HG03060 (cell line): Measurements from ENCODE around the gene NGF.
"Not testable (repeated sequence)": the region's sequence is repeated elsewhere in the genome, so short reads cannot be mapped to it uniquely, and the experiment has no call there.

ENCODE experiments used
- ATAC-seq: cut with Tn5 transposase; IDR thresholded peaks from one replicate; pipeline ENCODE4 v1.9.1; 2021; ENCODE audit warnings: low read depth, moderate number of reproducible peaks; ENCODE audit not compliant: unreplicated experiment

NGF gene

DNA sequence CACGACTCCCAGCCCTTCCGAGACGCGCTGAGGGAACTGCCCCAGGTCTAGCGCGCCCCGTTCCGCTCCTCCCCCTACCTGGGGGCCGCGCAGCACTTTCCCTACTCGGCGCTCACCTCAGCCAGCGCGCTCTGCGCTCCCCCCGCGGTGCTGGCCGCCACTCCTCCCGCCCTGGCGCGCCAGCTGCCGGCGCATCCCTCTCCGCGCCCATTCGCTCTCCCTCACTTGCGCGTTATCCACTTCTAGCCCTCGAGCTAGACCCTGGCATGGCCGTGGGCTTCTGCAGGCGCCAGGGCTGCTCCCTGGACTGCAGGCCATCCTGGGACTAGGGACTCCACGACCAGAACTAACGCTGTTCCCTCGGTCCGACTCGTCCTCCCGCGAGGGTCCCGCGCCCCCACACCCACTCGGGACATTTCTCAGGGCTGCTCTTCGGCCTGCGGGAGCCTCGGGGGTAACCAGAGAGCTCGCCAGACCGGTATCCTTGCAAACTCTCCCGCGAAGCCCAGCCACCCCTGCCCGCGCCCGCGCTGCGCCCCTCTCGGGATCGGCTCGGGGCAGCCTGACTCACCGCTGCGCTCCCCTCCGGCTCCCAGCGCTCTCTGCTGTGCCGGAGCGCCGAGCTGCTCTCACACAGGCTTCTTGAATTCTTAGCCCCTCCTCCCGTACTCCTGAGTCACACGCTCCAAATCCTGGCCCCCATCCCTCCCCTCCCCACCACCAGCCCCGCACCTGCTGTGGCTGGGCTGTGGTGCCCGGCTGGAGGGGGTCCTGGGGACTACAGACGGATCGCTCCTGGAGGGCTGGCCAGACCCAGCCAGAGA, at the start of gene NGF:
Gene NGF (minus strand): TSS at position 617 of the 824 bp plus-strand sequence. CDS start 51,454 bp downstream, outside the sequence.
- ATAC-seq: no peak

DNA sequence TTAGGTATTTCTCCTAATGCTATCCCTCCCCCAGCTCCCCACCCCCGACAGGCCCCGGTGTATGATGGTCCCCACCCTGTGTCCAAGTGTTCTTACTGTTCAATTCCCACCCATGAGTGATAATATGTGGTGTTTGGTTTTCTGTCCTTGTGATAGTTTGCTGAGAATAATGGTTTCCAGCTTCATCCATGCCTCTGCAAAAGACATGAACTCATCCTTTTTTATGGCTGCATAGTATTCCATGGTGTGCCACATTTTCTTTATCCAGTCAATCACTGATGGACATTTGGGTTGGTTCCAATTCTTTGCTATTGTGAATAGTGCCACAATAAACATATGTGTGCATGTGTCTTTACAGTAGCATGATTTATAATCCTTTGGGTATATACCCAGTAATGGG, 45.4 kb upstream of the NGF start:
- ATAC-seq: not testable (repeated sequence)

DNA sequence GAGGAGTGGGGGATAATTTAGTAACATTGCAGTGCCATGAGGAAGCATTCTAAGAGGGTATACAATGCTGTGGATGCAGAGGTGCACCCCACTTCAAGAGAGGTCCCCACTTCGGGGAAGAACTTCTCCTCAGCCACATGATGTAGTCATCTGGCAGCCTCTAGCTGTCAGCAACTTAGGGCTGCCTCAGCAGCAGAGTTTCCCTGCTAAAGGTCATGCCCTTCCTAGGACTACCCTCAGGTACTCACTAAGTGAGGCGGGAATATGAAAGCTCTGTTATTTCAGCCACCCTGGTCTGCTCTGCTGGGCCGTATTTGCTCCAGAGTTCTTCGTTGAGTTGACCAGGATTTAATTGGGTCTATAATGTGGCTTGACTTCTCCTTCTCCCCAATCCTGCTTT, 41.9 kb upstream of the NGF start:
- no peak for ATAC-seq

DNA sequence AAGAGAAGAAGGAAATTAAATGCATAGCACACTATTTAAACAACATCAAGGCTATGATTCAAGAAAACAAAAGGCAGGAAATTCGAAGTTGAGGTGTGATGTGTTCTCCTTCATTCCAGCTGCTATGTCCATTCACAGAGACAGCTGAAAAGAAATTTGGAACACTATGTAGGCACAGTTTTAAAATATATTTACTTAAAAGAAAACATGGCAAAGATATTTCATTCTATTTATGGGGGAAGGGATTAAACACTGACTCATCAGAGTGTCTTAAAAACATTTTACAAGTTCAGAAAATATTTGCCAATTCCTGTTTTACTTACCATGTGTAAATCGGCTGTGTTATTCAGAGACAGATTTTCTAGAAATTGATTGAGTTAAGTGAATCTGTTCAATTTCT, 39.4 kb upstream of the NGF start:
- ATAC-seq: no peak

DNA sequence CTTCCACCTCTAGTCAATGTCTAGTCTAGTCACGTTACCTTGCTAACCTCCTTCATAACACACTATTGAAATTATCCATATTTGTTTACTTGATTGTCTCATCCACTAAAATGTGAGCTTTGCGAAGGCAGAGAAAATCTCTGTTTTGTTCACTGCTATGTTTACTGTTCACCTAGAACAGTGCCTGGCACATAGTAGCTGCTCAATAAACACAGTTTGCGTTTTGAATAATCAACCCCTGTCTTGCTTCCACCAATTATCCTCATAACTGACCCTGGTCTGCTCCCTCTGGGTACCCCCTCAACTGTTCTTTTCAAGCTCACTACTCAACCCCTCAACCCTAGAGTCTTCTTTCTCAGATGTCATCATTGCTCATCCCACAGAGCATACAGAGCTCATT, 36.5 kb upstream of the NGF start:
- no peak for ATAC-seq

DNA sequence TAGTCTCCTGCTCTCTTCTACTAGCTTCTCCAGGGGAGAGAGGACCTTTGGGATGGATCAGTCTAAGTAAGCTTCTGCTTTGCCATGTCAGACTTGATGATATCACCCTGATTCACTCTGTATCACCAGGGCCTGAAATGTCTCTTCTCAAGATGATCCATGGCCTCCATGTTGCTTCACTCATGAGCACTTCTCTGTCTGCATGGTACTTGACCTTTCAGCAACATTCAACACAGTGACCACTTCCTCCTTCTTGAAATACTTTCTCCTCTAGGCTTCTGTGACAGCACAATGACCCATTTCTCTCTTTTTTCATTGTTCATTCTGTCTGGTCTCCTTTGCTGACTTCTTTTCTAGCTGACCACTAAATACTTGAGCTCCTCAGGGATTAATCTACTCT, 35.3 kb upstream of the NGF start:
- ATAC-seq: no peak

DNA sequence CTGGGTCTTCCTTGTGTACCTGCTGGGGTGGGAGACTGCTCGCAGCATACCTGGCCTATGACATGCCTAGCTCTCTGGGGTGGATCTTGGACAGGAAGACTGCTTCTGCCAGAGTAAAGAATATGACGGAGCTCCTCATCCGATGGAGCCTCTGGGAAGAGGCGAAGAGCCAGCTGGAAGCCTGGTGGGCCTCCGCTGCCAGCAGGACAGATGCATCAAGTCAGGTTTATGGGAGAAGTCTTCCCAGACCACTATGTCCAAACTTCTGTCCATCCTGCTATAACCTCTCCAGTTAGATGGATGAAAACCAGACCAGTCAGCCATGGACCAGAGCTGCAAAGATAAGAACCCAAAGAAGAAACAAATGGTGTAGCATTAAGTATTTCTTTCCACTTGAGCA, 27.7 kb upstream of the NGF start:
- ATAC-seq: no peak

DNA sequence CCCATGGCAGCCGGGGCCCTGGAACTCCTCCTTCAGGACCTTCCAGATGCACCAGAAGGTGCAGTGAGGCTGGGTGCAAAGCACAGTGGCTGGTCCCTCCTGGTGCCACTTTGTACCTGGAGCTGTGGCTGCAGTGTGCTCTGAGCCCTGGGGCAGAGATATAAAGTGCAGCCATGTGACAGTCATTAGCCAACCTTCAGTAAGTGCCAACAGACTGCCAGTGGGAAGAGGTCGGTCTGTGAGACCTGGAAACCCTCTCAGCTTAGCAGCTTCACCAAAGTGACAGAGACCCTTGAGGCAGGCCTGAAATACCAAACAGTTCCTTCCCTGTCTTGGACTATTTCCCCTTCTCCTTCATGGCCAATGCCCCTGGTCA, 26.7 kb upstream of the NGF start:
- ATAC-seq: no peak

DNA sequence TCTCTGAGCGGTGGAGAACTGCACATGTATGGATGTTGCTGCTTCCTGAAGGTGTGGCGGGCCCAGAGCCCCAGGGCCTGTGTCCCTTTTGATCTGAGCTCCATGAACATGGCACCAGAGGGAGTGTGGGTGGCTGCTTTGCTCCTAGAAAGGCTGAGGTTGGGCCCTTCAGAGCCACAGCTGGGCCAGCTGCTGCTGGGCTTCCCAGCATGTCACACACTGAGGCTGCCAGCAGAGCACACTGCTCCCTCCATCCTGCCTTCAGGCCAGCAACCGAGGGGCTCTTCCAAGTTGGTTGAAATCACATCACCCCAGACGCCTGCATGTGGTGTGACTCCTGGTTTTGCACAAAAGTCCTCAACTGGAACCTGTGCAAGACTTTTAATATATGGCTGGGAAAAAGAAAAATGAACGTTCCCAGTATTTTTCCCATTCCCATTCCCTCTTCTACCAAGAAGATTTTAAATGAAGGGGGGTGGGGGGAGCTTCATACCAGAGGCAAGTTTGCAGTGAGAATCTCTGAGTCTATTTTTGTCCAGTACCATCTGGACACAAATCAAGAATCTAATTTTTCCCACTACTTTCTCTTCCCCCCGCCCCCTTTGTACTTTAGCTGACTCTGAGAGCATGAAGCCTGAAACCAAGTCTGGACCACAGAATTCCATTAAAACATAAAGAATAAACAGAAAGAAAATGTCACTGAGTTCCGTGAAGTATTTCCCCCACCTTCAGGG, 26.2 kb upstream of the NGF start:
- no peak for ATAC-seq

DNA sequence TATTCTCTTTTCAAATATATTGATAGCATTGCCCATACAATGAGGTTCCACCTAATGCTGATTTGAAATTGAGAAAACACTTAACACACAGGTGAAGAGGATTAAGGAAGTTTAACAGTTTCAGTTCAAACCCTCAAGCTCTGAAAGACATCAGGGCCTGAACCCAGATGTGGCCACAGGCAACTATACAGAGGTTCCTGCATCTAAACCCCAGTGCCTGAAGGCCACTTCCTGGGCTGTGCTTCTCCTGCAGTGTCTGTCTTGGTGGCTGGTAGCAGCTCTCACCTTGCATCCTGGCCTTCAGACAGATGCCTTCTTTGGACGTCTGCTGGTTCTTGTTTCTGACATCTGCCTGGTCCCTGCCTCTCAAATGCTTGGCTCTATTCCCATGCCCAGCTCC, 25.1 kb upstream of the NGF start:
- ATAC-seq: no peak

DNA sequence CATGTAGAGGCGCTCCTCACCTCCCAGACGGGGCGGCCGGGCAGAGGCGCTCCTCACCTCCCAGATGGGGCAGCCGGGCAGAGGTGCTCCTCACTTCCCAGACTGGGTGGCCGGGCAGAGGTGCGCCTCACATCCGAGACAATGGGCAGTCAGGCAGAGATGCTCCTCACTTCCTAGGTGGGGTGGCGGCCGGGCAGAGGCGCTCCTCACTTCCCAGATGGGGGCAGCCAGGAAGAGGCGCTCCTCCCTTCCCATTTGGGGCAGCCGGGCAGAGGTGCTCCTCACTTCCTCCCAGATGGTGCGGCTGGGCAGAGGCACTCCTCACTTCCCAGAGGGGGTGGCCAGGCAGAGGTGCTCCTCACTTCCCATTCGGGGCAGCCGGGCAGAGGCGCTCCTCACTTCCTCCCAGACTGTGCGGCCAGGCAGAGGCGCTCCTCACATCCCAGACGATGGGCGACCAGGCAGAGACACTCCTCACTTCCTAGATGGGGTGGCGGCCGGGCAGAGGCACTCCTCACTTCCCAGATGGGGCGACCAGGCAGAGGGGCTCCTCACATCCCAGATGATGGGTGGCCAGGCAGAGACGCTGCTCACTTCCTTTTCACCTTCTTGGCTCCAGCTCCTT, 22.6 kb upstream of the NGF start:
- not testable (repeated sequence) for ATAC-seq

DNA sequence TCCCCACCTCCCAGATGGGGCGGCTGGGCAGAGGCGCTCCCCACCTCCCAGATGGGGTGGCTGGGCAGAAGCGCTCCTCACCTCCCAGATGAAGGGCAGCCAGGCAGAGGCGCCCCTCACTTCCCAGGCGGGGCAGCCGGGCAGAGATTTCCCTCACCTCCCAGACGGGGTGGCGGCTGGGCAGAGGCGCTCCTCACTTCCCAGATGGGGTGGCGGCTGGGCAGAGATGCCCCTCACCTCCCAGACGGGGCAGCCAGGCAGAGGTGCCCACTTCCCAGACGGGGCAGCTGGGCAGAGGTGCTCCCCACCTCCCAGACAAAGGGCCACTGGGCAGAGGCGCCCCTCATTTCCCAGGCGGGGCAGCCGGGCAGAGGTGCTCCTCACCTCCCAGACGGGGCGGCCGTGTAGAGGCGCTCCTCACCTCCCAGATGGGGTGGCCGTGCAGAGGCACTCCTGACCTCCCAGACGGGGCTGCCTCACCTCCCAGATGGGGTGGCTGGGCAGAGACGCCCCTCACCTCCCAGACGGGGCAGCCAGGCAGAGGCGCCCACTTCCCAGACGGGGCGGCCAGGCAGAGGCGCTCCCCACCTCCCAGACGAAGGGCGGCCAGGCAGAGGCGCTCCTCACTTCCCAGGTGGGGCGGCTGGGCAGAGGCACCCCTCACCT, 21.9 kb upstream of the NGF start:
- ATAC-seq: not testable (repeated sequence)

DNA sequence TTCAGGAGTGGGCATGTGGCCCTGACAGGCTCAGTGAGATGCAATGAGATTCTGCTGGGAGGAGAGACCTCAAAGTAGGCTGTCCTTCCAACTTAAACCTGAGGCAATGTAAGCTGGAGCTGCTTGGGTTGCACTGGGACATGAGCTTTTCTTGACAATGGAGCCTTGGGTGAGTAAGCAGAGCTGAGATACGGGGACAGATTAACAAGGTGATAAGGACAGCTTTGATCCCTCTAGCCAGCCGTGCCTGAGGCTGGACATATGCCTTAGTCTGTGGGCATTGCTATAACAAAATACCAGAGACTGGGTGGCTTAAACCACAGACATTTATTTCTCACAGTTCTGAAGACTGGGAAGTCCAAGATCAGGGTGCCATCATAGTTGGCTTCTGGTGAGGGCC, 18.3 kb upstream of the NGF start:
- ATAC-seq: no peak

DNA sequence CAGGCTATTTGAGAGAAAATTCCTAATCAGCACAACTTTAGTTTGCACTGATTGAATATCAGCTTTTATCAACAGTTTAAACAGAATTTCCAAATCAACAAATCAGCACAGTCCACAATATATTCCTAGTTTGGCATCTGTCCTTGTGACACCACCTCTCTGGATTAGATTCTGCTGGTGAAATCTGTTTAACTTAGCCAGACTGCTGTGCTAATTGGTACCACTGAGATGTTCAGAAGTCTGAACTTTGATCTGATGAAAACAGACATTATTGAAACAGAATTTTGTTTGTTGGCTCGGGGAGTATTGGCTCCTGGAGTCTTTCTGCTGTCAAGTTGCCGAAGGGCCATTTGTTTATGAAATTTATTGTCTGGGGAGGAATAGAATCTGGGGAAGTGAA, 17.0 kb upstream of the NGF start:
- ATAC-seq: no peak

DNA sequence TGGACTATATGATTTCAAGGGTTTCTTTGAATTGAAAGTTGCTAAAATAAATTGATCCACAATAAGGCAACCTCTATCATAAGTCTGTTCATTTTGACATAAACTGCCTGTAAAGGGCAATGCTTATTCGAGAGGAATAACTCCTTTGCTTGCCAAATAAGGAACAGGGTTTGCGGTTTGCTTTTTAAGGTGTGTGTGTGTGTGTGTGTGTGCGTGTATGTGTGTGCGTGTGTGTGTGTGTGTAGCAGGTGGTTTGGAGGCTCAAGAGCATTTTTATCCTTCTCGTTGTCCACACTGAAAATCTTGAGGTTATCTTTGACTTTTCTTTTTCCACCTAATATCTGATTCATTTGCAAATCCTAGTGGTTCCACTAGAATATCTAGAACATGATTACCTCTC, 13.1 kb upstream of the NGF start:
- no peak for ATAC-seq

DNA sequence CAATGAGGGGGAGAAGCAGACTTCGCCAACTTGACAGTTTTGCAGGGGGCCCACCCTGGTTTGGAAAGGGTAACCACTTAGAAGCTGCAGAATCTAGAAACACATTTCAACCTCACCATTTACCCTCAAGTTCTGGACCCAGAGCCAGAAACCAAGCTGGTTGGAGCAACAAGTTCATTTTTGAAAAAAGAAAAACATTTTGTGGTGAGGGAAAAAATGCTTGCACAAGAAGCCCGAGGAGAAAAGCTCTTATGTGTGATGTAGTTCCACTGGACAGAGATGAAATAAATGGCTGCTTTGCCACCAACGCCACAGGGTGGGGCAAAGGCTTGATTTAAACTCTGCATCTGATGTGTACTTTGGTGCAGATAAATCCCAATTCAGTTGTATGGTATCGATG, 10.6 kb upstream of the NGF start:
- ATAC-seq: no peak

DNA sequence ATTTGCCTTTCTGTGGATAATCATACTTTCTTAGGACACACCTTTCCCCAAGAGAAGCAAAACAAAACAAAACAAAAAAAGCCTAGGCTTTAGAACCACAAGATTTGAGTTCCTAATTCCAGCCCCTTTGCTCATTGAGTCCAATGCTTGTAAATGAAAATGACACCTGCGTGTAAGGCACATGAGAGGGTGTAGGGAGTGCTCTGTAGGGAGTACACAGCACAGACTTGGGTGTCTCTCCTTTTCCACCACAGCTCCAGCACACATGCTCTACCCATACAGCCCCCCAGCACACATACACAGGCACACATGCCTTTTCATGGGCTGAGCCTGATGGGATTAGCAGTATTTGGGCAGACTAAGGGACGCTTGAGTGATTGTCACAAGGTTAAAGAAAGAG, 9.2 kb upstream of the NGF start:
- ATAC-seq: no peak

DNA sequence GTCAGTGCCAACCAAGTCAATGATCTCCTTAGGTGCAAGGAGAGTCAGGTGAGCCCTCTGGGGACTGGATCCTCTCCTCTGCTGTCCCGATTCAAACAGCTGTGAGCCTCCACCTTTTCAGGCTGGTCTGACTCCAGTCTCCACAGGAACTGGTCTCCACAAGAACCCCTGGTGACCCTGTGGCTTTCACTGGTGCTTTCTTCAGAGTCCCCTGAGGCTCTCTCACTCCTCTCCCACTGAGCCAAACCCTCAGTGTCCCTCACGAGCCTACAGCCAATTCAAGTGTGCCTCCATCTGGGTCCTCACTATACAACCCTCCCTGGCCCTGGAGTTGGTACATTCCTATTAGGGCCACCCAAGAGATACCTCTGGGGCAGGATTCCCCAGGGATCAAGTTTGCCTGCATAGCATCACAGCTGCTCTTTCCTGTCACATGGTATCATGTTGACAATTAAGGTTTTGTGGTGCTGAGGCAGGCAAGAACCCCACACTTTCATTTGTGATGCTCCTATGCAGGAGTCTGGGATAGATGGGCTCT, 5.2 kb upstream of the NGF start:
- no peak for ATAC-seq

DNA sequence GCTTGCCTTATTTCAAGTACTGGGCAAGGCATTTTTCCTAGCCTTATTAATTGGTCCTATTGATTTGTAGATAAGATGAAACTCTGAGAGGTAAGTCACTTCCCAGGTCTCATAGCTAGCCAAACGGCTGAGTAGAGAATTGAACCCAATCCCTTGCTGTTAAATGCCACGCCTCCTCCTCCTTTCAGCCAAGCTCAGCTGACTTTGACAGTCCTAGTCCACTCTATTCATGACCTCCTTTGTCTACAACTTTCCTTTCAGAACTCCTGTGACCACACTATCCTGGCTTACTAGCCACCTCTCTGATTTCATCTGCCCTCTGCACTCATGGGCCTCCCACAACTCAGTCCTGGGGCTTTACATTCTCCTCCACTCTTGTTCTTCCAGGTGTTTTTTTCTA, 3.9 kb upstream of the NGF start:
- ATAC-seq: no peak

DNA sequence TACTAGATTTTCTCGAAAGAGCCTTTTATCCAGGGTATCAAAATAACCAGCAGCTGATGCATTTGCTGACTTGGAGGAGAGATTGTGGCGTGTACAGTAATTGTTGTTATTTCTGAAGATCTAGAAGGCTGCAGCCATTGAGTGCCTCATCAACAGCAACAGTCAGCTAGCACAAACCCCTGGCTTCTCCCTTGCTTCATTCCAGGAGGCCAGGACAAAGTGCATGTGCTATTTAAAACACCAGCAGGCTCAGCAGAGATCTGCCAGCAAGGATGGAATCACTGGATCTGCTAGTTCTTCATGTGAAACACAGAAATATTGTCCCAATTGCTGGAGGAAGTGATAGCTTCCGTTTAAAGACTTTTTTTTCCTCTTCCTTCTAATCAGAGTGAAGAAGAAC, 2.8 kb upstream of the NGF start:
- no peak for ATAC-seq

DNA sequence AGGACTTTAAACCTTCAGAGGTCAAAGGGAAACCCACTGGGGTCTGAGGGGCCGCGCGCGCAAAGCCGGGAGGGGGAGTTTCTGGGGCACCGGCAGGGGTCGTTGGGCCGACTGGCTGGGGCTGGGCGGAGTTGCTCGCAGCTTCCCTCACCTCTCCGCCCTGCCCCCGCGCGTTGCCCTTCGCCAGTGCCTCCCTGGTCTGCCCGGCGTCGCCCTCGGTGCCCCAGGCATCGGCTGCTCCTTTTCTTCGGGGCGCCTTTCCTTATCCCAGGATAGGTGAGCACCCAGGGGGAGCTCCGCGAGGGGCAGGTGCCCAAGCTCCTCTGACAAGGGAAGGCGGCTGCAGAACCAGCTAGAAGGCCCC, 390 bp upstream of the NGF start:
- ATAC-seq: no peak
